Upper lobe of left lung (tissue), 4 donors: Measurements from ENCODE around the gene TMEM8B.

Source experiments
- EP300 ChIP-seq, 4 donors: sonication (generic); formaldehyde crosslinking; IDR thresholded peaks; one replicate each; pipeline ENCODE4 v1.5.1; 2017; ENCODE audit warnings: antibody characterized with exemption in 4 of 4, control low read depth in 2 of 4
- POLR2A ChIP-seq, 4 donors: fragments of 450-650 bp; IDR thresholded peaks; one replicate each; pipeline ENCODE4 v1.5.1; 2016 to 2017; ENCODE audit warnings: antibody characterized with exemption in 4 of 4, mild to moderate bottlenecking in 2 of 4
- POLR2AphosphoS5 ChIP-seq, 2 donors: sonication (generic); formaldehyde crosslinking; IDR thresholded peaks; one replicate each; pipeline ENCODE4 v1.5.1; 2017; ENCODE audit warnings: antibody characterized with exemption in 2 of 2
- TF ChIP-seq, protein P1 (sequence below), 6 experiments: fragments of 450-650 bp in 4 of 6; fragments of 200-600 bp in 2 of 6; sonication (generic) in 2 of 6; IDR thresholded peaks; one replicate each; pipeline ENCODE4 v1.5.1; 2016 to 2019; ENCODE audit warnings: antibody characterized with exemption in 6 of 6

DNA sequence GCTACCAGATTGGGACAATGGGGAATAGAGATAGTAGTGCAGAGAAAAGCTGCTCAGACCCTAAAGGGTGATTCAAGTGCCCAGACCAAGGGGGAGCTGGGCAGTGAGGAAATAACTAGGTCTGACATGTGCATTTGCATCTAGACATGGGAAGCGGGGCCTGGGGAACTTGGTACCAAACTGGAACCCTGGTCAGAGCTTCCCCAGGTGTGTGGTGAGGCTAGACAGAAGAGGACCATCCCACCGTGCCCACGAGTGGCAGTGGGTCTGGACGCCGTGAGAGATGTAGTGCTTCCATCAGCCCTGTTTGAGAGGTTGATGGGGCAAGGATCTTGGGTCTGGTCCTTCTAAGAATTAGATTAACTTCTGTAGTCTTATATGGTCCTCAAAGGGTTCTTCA is 7.6 kb downstream of the TMEM8B start:
- no peak for TF ChIP-seq POLR2A (IDR thresholded peaks at IDR 0.05)
- TF ChIP-seq, protein P1, sequence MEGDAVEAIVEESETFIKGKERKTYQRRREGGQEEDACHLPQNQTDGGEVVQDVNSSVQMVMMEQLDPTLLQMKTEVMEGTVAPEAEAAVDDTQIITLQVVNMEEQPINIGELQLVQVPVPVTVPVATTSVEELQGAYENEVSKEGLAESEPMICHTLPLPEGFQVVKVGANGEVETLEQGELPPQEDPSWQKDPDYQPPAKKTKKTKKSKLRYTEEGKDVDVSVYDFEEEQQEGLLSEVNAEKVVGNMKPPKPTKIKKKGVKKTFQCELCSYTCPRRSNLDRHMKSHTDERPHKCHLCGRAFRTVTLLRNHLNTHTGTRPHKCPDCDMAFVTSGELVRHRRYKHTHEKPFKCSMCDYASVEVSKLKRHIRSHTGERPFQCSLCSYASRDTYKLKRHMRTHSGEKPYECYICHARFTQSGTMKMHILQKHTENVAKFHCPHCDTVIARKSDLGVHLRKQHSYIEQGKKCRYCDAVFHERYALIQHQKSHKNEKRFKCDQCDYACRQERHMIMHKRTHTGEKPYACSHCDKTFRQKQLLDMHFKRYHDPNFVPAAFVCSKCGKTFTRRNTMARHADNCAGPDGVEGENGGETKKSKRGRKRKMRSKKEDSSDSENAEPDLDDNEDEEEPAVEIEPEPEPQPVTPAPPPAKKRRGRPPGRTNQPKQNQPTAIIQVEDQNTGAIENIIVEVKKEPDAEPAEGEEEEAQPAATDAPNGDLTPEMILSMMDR (IDR thresholded peaks at IDR 0.05): no peak
- no peak for TF ChIP-seq POLR2AphosphoS5 (IDR thresholded peaks at IDR 0.05)
- no peak for TF ChIP-seq EP300 (IDR thresholded peaks at IDR 0.05)
